ENCODE data around the gene CAMK2G.

- TF ChIP-seq CTCF (IDR thresholded peaks at IDR 0.05) (no peak), POLR2A (IDR thresholded peaks at IDR 0.05) (no peak)
Observed at GRCh38 chr10:73867871-73868631, 6.3 kb downstream of the CAMK2G start.
